Left lung (tissue), 10 donors: ENCODE data around the gene RAPGEF5. TPM values are rescaled to one million over a fixed set of nuclear protein-coding genes. Genes with fewer than 3 reads are reported as not detected.
A peak's percentile ranks its signal among the peaks of the same experiment; 100 is the strongest.
"Not testable (repeated sequence)": the region's sequence is repeated elsewhere in the genome, so short reads cannot be mapped to it uniquely, and the experiment has no call there.

Experiments
- ATAC-seq: fragments of 200-7000 bp; cut with Tn5 transposase; one replicate; pipeline ENCODE4 v1.9.1; 2020; ENCODE audit warnings: moderate library complexity
- DNase-seq, 4 donors: peaks; one replicate each; pipeline ENCODE4 v3.0.0-alpha.2; 2013 to 2020
- H3K27ac ChIP-seq, 2 donors: fragments of 200-600 bp; sonication (generic) in 1 of 2; one replicate each; pipeline versions ENCODE4 v1.5.0 to v1.8.0; 2020 to 2021
- H3K27me3 ChIP-seq, 2 donors: fragments of 200-600 bp; sonication (generic) in 1 of 2; one replicate each; pipeline versions ENCODE4 v1.5.0 to v1.8.0; 2020 to 2021
- H3K36me3 ChIP-seq, 2 donors: fragments of 200-600 bp; sonication (generic) in 1 of 2; one replicate each; pipeline versions ENCODE4 v1.5.0 to v1.8.0; 2020 to 2021
- H3K4me1 ChIP-seq, 2 donors: fragments of 200-600 bp; one replicate each; pipeline ENCODE4 v1.8.0; 2021
- H3K4me3 ChIP-seq, 2 donors: fragments of 200-600 bp; sonication (generic) in 1 of 2; one replicate each; pipeline versions ENCODE4 v1.5.0 to v1.8.0; 2020 to 2021; ENCODE audit warnings: mild to moderate bottlenecking in 1 of 2
- H3K9me3 ChIP-seq, 2 donors: fragments of 200-600 bp; sonication (generic) in 1 of 2; one replicate each; pipeline versions ENCODE4 v1.5.0 to v1.8.0; 2020 to 2021
- CTCF ChIP-seq, 2 donors: fragments of 200-600 bp; sonication (generic) in 1 of 2; IDR thresholded peaks; one replicate each; pipeline versions ENCODE4 v1.5.0 to v1.8.0; 2021; ENCODE audit warnings: antibody characterized with exemption in 2 of 2
- intact Hi-C, 2 donors: fragments of 100-400 bp; cut with DNase I; formaldehyde crosslinking; loops; one replicate each; pipeline versions ENCODE4 v1.11.2 to v1.14.2; 2022
- polyA plus RNA-seq, 6 donors: library from polyadenylated mRNA; unstranded; fragments of 120-200 nt; gene quantifications; one replicate each; pipeline ENCODE4 v1.2.1, GENCODE V29; 2013; ENCODE audit not compliant: insufficient read length in 6 of 6
- total RNA-seq, 2 donors: library from RNA; stranded (reverse); fragmentation: NEBNext Ultra II Directional; extraction: Animal tissue kit (Norgen Biotek cat#: 25700); gene quantifications; one replicate each; pipeline ENCODE4 v1.2.1, GENCODE V29; 2021
- donor health status: DM: no; HTN: yes; CAD: no.
- donor health status: DM: no; HTN: no; CAD: no.

Gene RAPGEF5
- total and polyA plus RNA-seq, 8 donors, result 44.2 to 98.7 (median 81.7) TPM

DNA sequence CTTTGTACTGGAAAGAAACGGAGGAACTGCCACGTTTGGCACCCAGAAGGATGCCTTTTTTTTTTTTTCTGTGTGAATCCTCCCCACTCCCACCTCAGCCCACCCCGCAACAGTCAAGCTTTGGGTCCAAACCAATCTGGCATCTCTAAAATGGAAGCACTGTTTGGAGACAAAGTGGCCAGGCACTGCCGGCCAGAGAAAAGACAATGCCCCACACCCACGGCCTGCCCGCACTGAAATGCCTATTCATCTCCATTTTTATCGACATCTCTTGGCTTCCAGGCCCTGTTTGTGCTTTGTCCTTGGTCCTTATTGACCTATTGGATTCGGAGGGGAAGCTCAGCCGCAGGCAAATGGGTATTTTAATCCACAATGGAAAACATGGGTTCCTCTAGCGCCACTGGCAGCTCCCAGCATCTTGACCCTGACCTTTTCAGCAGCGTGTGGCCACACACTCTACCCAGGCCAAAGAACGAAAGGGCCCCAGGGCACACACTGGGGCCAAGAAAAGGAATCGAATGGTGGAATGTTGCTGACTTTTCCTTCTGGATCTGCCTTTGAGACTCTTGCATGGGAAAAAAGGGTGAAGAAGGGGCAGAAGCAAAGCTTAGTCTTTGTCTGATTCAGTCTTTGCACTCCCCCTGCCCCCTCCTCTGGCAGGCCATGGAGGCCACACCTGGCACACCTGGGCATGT, 248.7 kb downstream of the RAPGEF5 start:
- H3K36me3 ChIP-seq, result no peaks in the 10 kb centered on the region
- intact Hi-C loops, result no loop called here
- TF ChIP-seq CTCF (IDR thresholded peaks at IDR 0.05), result no peak
- ATAC-seq (no peak), DNase-seq (no peak)
- H3K27ac ChIP-seq, result no peak overlapping the region
- H3K4me1 ChIP-seq, result peaks cover 0 to 9% of the 10 kb centered on the region in 2 donors
- H3K4me3 ChIP-seq, result no peak overlapping the region
- H3K9me3 ChIP-seq, result no peaks in the 10 kb centered on the region
- H3K27me3 ChIP-seq, result no peaks in the 10 kb centered on the region

- DNase-seq (no peak), ATAC-seq (no peak)
- Histone ChIP-seq H3K4me1 (peaks cover 0 to 1% of the 10 kb centered on the region in 2 donors), H3K9me3 (no peaks in the 10 kb centered on the region), H3K27ac (no peak overlapping the region), H3K36me3 (no peaks in the 10 kb centered on the region), H3K4me3 (no peak overlapping the region), H3K27me3 (peaks cover 0 to 23% of the 10 kb centered on the region in 2 donors)
- TF ChIP-seq CTCF (IDR thresholded peaks at IDR 0.05), result no peak
- intact Hi-C loops, result no loop called here
Observed at GRCh38 chr7:22105550-22105949, 251.4 kb downstream of the RAPGEF5 start.

- no peak overlapping the region for H3K4me3 ChIP-seq
- H3K4me1 ChIP-seq, result peaks cover 0 to 4% of the 10 kb centered on the region in 2 donors
- no peak for TF ChIP-seq CTCF (IDR thresholded peaks at IDR 0.05)
- H3K27me3 ChIP-seq, result no peaks in the 10 kb centered on the region
- H3K36me3 ChIP-seq, result no peaks in the 10 kb centered on the region
- intact Hi-C loops, result no loop called here
- no peaks in the 10 kb centered on the region for H3K9me3 ChIP-seq
- DNase-seq, result no peak
- no peak for ATAC-seq
- no peak overlapping the region for H3K27ac ChIP-seq
Observed at GRCh38 chr7:22094413-22095342, 262.3 kb downstream of the RAPGEF5 start.

DNA sequence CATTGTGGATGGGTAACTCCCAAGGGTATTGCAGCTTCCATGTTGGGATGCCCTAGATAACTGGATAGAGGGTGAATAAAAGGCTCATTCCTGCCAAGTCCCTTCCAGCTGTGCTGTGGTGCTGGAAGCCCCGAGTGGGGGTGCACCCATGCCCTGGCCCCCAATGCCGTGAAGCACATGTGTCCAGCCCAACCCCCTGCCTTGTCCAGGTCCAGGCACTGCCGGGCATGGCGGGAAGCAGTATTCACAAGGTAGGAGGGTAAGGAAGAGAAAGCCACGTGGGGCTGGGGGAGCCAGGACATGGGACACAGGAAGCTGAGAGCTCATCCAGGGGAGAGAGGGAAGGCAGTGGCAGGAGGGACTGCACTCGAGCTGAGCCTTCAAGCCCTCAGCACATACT, 263.0 kb downstream of the RAPGEF5 start:
- Histone ChIP-seq H3K4me1 (peaks cover 0 to 4% of the 10 kb centered on the region in 2 donors), H3K36me3 (no peaks in the 10 kb centered on the region), H3K27ac (no peak overlapping the region), H3K4me3 (no peak overlapping the region), H3K27me3 (no peaks in the 10 kb centered on the region), H3K9me3 (no peaks in the 10 kb centered on the region)
- TF ChIP-seq CTCF (IDR thresholded peaks at IDR 0.05), result no peak
- no peak for DNase-seq
- intact Hi-C loops, result no loop called here
- no peak for ATAC-seq

GRCh38 chr7:22093001-22093400, 264.0 kb downstream of the RAPGEF5 start:
- intact Hi-C loops, result no loop called here
- ATAC-seq (no peak), DNase-seq (peak in 2 of 4 donors; percentile 15 to 33)
- no peaks in the 10 kb centered on the region for H3K36me3 ChIP-seq
- H3K27me3 ChIP-seq, result no peaks in the 10 kb centered on the region
- TF ChIP-seq CTCF (IDR thresholded peaks at IDR 0.05), result no peak
- H3K9me3 ChIP-seq, result no peaks in the 10 kb centered on the region
- H3K4me3 ChIP-seq, result no peak overlapping the region
- H3K27ac ChIP-seq, result no peak overlapping the region
- peaks cover 0 to 4% of the 10 kb centered on the region in 2 donors for H3K4me1 ChIP-seq

DNA sequence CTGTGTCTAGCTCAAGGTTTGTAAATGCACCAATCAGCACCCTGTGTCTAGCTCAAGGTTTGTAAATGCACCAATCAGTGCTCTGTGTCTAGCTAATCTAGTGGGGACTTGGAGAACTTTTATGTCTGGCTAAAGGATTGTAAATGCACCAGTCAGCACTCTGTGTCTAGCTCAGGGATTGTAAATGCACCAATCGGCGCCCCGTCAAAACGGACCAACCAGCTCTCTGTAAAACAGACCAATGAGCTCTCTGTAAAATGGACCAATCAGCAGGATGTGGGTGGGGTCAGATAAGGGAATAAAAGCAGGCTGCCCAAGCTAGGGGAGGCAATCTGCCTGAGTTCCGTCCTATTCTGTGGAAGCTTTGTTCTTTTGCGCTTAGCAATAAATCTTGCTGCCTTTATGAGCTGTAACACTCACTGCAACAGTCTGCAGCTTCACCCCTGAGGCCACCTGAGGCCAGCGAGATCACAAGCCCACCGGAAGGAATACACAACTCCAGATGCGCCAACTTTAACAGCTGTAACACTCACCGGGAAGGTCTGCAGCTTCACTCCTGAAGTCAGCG, 265.9 kb downstream of the RAPGEF5 start:
- H3K4me3 ChIP-seq, ATAC-seq, DNase-seq, H3K4me1 ChIP-seq, intact Hi-C loops, H3K27me3 ChIP-seq, H3K9me3 ChIP-seq, H3K27ac ChIP-seq, H3K36me3 ChIP-seq: not testable (repeated sequence)
